NCI-H2196 (cell line): ENCODE data around the gene SLC6A9.

Experiments used
- DNase-seq: peaks from one replicate; lab custom pipeline; 2025; ENCODE audit not compliant: unreplicated experiment; lab: John Stamatoyannopoulos, UW

The SLC6A9 gene

GRCh38 chr1:43947874-43948437, 83.3 kb downstream of the SLC6A9 start:
- DNase-seq, result no peak

- no peak for DNase-seq
Observed at GRCh38 chr1:43947061-43947873, 84.0 kb downstream of the SLC6A9 start.
